K562 (cell line): ENCODE results near the gene MAPK4. TPM values are rescaled to one million over a fixed set of nuclear protein-coding genes. Genes with fewer than 3 reads are reported as not detected.

Source experiments
- ATAC-seq: fragments of 200-7000 bp; cut with Tn5 transposase; 3 replicates; pipeline ENCODE4 v1.9.1; 2020; ENCODE audit warnings: moderate library complexity
- BruUV-seq: library from RNA; stranded (reverse); fragments of 400-500 nt; replicated peaks from 2 replicates; lab custom pipeline; 2021; lab: Mats Ljungman, UMichigan
- CTCF ChIA-PET: fragments of 300-600 bp; formaldehyde crosslinking; extraction: SDS; loops from one replicate; lab custom pipeline; 2021; ENCODE audit warnings: low intra/inter-chr PET ratio; lab: Yijun Ruan, JAX
- POLR2A ChIA-PET: fragments of 300-600, 350-650 bp; sonication (Branson Sonifier 250); formaldehyde crosslinking; extraction: SDS; loops from one replicate; lab custom pipeline; 2021; ENCODE audit warnings: antibody characterized with exemption, inconsistent platforms; lab: Yijun Ruan, JAX
- DNase-seq, 4 experiments: peaks; one replicate each; pipeline versions ENCODE4 v3.0.0 to v3.0.0-alpha.2; 2011 to 2018; ENCODE audit warnings: low spot score in 3 of 4, mixed read lengths in 3 of 4; ENCODE audit errors: extremely low read depth in 1 of 4
- FAIRE-seq: peaks from 2 replicates; lab custom pipeline; 2011; peaks lifted over from hg19 to GRCh38; lab: Jason Lieb, UNC
- H2AFZ ChIP-seq: 2 replicates; pipeline ENCODE4 v1.6.0; 2011; ENCODE audit warnings: low read depth, low read length, control low read depth, inconsistent platforms
- H3K27ac ChIP-seq: fragments of 200-600 bp; 3 replicates; pipeline ENCODE4 v1.8.0; 2011; ENCODE audit warnings: low read depth, mild to moderate bottlenecking, control low read depth, inconsistent platforms, low read length, moderate library complexity, mixed read lengths; ENCODE audit errors: extremely low read depth
- H3K27me3 ChIP-seq, 2 experiments: fragments of 300-600 bp in 1 of 2; 2 replicates in 1 of 2; 3 replicates in 1 of 2; pipeline versions ENCODE4 v1.6.0 to v1.8.0; 2011; ENCODE audit warnings: inconsistent platforms in 2 of 2, low read length in 2 of 2, mild to moderate bottlenecking in 1 of 2, mixed read lengths in 1 of 2, moderate library complexity in 1 of 2; ENCODE audit not compliant: control insufficient read depth in 2 of 2, insufficient read depth in 2 of 2
- H3K36me3 ChIP-seq: fragments of 300-600 bp; 3 replicates; pipeline ENCODE4 v1.8.0; 2011; ENCODE audit warnings: mild to moderate bottlenecking, low read length, inconsistent platforms; ENCODE audit not compliant: control insufficient read depth, insufficient read depth
- H3K4me1 ChIP-seq, 2 experiments: fragments of 200-600 bp in 1 of 2; replicated peaks in 1 of 2; 2 replicates in 1 of 2; 3 replicates in 1 of 2; pipeline versions ENCODE4 v1.5.1 to v1.8.0; 2011; ENCODE audit warnings: inconsistent platforms in 2 of 2, low read length in 2 of 2, mild to moderate bottlenecking in 1 of 2, mixed read lengths in 1 of 2, moderate library complexity in 1 of 2; ENCODE audit not compliant: control insufficient read depth in 2 of 2, insufficient read depth in 2 of 2
- H3K4me2 ChIP-seq: 2 replicates; pipeline ENCODE4 v1.6.1; 2011; ENCODE audit warnings: low read length, control low read depth, inconsistent platforms, mixed read lengths; ENCODE audit not compliant: insufficient read depth
- H3K4me3 ChIP-seq: fragments of 200-600 bp; sonication (generic), shearing (Covaris generic); 2 replicates; pipeline ENCODE4 v1.5.1; 2016; ENCODE audit warnings: control low read depth, inconsistent platforms
- H3K79me2 ChIP-seq: fragments of 200-600 bp; 3 replicates; pipeline ENCODE4 v1.8.0; 2011; ENCODE audit warnings: low read length, inconsistent platforms; ENCODE audit not compliant: control insufficient read depth, insufficient read depth
- H3K9ac ChIP-seq, 2 experiments: 2 replicates each; pipeline versions ENCODE4 v1.6.0 to v1.6.1; 2011; ENCODE audit warnings: low read depth in 2 of 2, low read length in 2 of 2, control low read depth in 1 of 2, inconsistent platforms in 1 of 2, mild to moderate bottlenecking in 1 of 2, mixed read lengths in 1 of 2; ENCODE audit not compliant: insufficient read depth in 1 of 2
- H3K9me1 ChIP-seq: one replicate; pipeline ENCODE4 v1.6.0; 2011; ENCODE audit warnings: inconsistent platforms, mild to moderate bottlenecking, low read length, moderate library complexity; ENCODE audit not compliant: control insufficient read depth, insufficient read depth
- H3K9me3 ChIP-seq: replicated peaks from 2 replicates; pipeline ENCODE4 v1.5.1; 2011; ENCODE audit warnings: low read depth, low read length, inconsistent platforms; ENCODE audit not compliant: control insufficient read depth, insufficient read depth
- H4K20me1 ChIP-seq: replicated peaks from 2 replicates; pipeline ENCODE4 v1.6.1; 2011; ENCODE audit warnings: low read length, inconsistent platforms, mixed read lengths; ENCODE audit not compliant: control insufficient read depth, insufficient read depth
- CBFA2T2 ChIP-seq: fragments of 450-650 bp; conservative IDR thresholded peaks from 2 replicates; pipeline ENCODE4 v1.6.1; 2017; ENCODE audit warnings: mild to moderate bottlenecking
- CEBPB ChIP-seq: fragments of 450-650 bp; IDR thresholded peaks from 2 replicates; pipeline ENCODE4 v1.6.1; 2016; ENCODE audit warnings: missing genetic modification characterization, missing compliant biosample characterization
- EP300 ChIP-seq: IDR thresholded peaks from 2 replicates; pipeline ENCODE4 v1.6.1; 2012; ENCODE audit warnings: low read length, improper control_type of control experiment
- FOS ChIP-seq: IDR thresholded peaks from 3 replicates; pipeline ENCODE4 v1.6.1; 2011; ENCODE audit not compliant: insufficient read length; ENCODE audit errors: extremely low read depth
- GTF2B ChIP-seq: IDR thresholded peaks from 2 replicates; pipeline ENCODE4 v1.6.1; 2011; ENCODE audit not compliant: insufficient read length; ENCODE audit errors: extremely low read depth
- HMGN3 ChIP-seq: IDR thresholded peaks from 2 replicates; pipeline ENCODE4 v1.6.1; 2011; ENCODE audit warnings: borderline replicate concordance, low read depth, mild to moderate bottlenecking, mixed read lengths, low read length; ENCODE audit not compliant: insufficient read length; ENCODE audit errors: extremely low read depth
- MYC ChIP-seq, 2 experiments: fragments of 250-450 bp in 1 of 2; sonication (Bioruptor Pico) in 1 of 2; IDR thresholded peaks; 2 replicates each; pipeline versions ENCODE4 v1.5.1 to v1.6.1; 2012 to 2021; ENCODE audit warnings: low read depth in 2 of 2, borderline replicate concordance in 1 of 2, improper control_type of control experiment in 1 of 2, low read length in 1 of 2, mild to moderate bottlenecking in 1 of 2, moderate library complexity in 1 of 2
- NFXL1 ChIP-seq: fragments of 450-650 bp; formaldehyde crosslinking; IDR thresholded peaks from 2 replicates; pipeline ENCODE4 v1.4.0; 2021; ENCODE audit warnings: mild to moderate bottlenecking
- PML ChIP-seq: IDR thresholded peaks from 2 replicates; pipeline ENCODE4 v1.6.1; 2012; ENCODE audit warnings: low read length, inconsistent platforms
- POLR2A ChIP-seq: fragments of 450-650 bp; conservative IDR thresholded peaks from 2 replicates; pipeline ENCODE4 v1.6.1; 2016
- SP1 ChIP-seq: sonication (generic); formaldehyde crosslinking; IDR thresholded peaks from 2 replicates; pipeline ENCODE4 v1.8.1; 2022; ENCODE audit warnings: mild to moderate bottlenecking, missing genetic modification reagents
- ZNF212 ChIP-seq: fragments of 450-650 bp; formaldehyde crosslinking; IDR thresholded peaks from 2 replicates; pipeline ENCODE4 v1.4.0; 2020; ENCODE audit warnings: mild to moderate bottlenecking
- WGBS: fragments of 100-300 bp; shearing (Covaris generic); methylation state at CpG from one replicate; pipeline ENCODE4 v1.1.6; 2016; ENCODE audit warnings: low coverage, mixed read lengths; ENCODE audit not compliant: insufficient coverage; ENCODE audit errors: missing lambda C conversion rate; 5-methylcytosine and 5-hydroxymethylcytosine counted together
- in situ Hi-C: fragments of 300-500 bp; cut with MboI; formaldehyde crosslinking; loops from 4 replicates; pipeline ENCODE4 v1.15.0; 2018; ENCODE audit warnings: inconsistent platforms, mixed read lengths
- intact Hi-C: fragments of 100-400 bp; cut with micrococcal nuclease; formaldehyde crosslinking; loops from 2 replicates; pipeline ENCODE4 v1.14.2; 2022
- polyA plus RNA-seq, 8 experiments: library from polyadenylated mRNA; depleted of rRNA in 4 of 8; stranded (reverse) in 5 of 8; unstranded in 3 of 8; fragments of >200 nt; fragmentation: Nextera tagmentation in 2 of 8; fragmentation: Illumina TruSeq in 1 of 8; extraction: Ambion mirVana in 2 of 8; extraction: Trizol in 1 of 8; gene quantifications; 2 replicates each; pipeline versions ENCODE4 v1.2.1 to v1.2.3, GENCODE V29; 2011 to 2014; ENCODE audit warnings: inconsistent platforms in 1 of 8, missing spikeins in 1 of 8
- total RNA-seq, 7 experiments: library from RNA; depleted of rRNA in 6 of 7; stranded (reverse); fragments of >200 nt in 6 of 7; fragmentation: Illumina TruSeq in 2 of 7; extraction: Trizol in 2 of 7; gene quantifications; 2 replicates each; pipeline versions ENCODE4 v1.2.1 to v1.2.3, GENCODE V29; 2011 to 2021; ENCODE audit warnings: low replicate concordance in 1 of 7
- TF ChIP-seq, protein P1 (sequence below): fragments of 250-450 bp; sonication (Bioruptor Pico); IDR thresholded peaks from 2 replicates; pipeline ENCODE4 v1.5.0; 2021; ENCODE audit warnings: mild to moderate bottlenecking, moderate library complexity
- TF ChIP-seq, protein P2 (sequence below): fragments of 450-650 bp; formaldehyde crosslinking; IDR thresholded peaks from 2 replicates; pipeline ENCODE4 v1.4.0; 2020; ENCODE audit warnings: mild to moderate bottlenecking, moderate library complexity
- TF ChIP-seq, protein P3 (sequence below): fragments of 250-450 bp; sonication (Bioruptor Pico); IDR thresholded peaks from 2 replicates; pipeline ENCODE4 v1.8.0; 2021; ENCODE audit warnings: mild to moderate bottlenecking, moderate library complexity

Gene MAPK4
- total and polyA plus RNA-seq, 9 of the 15 experiments (the other 6 are each of a cell fraction or from before 2014, with no cell fraction given): not detected

DNA sequence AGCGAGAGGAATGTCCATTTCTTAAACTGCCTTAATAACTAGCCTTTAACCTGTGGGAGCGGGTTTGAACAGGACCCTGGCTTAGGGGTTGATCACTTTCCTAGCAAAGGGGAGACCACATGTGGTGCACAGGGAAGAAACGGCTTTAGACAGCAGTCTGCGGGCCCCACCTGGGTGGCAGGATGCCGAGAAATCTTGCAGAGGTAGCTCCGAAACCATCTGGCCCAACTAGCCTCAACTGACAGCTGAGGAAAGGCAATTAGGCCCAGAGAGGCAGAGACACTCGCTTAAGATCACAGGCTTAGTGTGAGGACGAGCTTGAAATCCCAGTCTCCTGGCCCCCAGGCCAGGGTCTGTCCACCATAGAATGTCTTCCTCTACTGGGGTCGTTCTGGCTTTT, 170.1 kb downstream of the MAPK4 start (continued):
- no peak for TF ChIP-seq PML

DNA sequence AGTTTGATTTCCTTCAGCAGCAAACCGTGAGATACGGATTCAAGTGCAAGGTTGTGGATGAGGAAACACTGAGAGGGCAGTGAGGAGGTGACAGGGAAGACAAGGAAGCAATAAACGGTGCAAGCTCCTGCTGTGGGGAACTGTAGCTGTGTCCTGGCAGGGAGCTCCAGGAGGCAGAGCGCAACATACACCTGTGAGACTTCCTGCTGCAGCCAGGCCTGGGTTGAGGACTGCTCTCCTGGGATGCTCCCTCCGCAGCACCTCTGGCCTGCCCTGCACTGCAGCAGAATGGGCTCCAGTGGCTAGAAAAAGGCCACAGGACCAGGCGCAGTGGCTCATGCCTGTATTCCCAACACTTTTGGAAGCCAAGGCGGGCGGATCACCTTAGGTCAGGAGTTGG, 174.5 kb downstream of the MAPK4 start:
- WGBS: 0% methylated on average over 6 of the region's 8 CpGs
- Histone ChIP-seq H3K36me3 (no peaks in the 10 kb centered on the region), H3K4me3 (no peak overlapping the region), H3K27ac (no peak overlapping the region), H3K4me1 (no peaks in the 10 kb centered on the region; a peak in 2 of 5 replicates), H3K27me3 (peaks cover 0 to 30% of the 10 kb centered on the region in 2 experiments; a peak in 2 of 5 replicates), H4K20me1 (no peaks in the 10 kb centered on the region), H2AFZ (no peak overlapping the region), H3K9me3 (no peaks in the 10 kb centered on the region), H3K4me2 (no peak overlapping the region), H3K79me2 (no peaks in the 10 kb centered on the region), H3K9me1 (no peaks in the 10 kb centered on the region), H3K9ac (no peak overlapping the region)
- intact Hi-C loops (no loop called here), in situ Hi-C loops (no loop called here)
- DNase-seq (no peak), FAIRE-seq (no peak), ATAC-seq (no peak)
- POLR2A ChIA-PET: no interaction called here
- CTCF ChIA-PET: no interaction called here
- no TSS peak for BruUV-seq
- TF ChIP-seq SP1 (CRISPR knock-in tag): no peak
- TF ChIP-seq HMGN3: no peak
- TF ChIP-seq, protein P1, sequence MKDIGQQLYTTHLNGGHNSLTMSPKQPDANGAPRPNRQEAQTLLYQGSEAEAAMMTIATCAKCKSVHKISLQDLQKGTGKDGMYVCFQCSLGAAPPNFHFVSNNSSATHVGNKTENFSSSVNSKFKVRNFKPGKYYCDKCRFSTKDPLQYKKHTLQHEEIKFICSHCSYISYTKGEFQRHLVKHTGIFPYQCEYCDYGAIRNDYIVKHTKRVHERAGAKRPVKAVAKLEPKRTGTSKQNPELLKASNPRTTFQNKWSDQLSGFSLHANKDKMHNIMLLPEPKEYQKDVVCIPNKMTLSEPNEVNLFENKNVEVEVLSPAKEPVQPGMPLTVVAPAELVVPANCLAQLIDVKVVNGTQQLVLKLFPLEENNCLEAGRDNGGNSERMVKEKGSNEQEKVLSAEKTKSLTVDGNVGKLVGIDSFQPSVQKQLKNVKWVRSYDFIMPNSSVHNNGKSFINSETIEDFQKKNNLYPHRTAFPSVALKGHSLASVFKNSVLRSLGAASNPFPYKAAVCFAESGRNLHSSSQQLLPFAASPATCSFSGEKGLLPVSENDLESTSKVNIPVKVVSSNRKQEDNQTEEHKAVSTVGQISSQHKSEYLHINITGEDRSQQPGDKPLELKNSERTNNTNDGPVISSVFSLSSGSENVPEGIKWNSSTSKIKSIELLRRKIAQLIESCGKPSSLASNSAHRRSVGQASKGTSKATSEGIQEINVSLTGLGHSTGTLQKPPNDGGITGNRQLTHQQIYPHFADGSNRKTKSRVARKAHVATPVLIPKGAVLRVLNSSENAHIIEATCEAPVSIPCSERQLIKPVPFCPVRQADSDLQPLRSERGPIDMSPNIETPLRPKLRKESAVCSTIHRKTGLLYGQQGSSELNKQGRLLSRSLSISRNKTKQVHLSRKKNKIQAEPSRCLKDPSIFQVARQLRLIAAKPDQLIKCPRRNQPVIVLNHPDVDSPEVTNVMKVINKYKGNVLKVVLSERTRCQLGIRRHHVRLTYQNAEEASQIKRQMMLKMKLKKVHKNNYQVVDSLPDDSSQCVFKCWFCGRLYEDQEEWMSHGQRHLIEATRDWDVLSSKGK (CRISPR knock-in tag): no peak
- TF ChIP-seq FOS: no peak
- no peak for TF ChIP-seq GTF2B
- no peak for TF ChIP-seq POLR2A
- no peak for TF ChIP-seq NFXL1
- TF ChIP-seq, protein P2, sequence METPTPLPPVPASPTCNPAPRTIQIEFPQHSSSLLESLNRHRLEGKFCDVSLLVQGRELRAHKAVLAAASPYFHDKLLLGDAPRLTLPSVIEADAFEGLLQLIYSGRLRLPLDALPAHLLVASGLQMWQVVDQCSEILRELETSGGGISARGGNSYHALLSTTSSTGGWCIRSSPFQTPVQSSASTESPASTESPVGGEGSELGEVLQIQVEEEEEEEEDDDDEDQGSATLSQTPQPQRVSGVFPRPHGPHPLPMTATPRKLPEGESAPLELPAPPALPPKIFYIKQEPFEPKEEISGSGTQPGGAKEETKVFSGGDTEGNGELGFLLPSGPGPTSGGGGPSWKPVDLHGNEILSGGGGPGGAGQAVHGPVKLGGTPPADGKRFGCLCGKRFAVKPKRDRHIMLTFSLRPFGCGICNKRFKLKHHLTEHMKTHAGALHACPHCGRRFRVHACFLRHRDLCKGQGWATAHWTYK: no peak
- TF ChIP-seq, protein P3, sequence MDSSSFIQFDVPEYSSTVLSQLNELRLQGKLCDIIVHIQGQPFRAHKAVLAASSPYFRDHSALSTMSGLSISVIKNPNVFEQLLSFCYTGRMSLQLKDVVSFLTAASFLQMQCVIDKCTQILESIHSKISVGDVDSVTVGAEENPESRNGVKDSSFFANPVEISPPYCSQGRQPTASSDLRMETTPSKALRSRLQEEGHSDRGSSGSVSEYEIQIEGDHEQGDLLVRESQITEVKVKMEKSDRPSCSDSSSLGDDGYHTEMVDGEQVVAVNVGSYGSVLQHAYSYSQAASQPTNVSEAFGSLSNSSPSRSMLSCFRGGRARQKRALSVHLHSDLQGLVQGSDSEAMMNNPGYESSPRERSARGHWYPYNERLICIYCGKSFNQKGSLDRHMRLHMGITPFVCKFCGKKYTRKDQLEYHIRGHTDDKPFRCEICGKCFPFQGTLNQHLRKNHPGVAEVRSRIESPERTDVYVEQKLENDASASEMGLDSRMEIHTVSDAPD (CRISPR knock-in tag): no peak
- no peak for TF ChIP-seq CEBPB
- no peak for TF ChIP-seq CBFA2T2
- no peak for TF ChIP-seq EP300
- no peak for TF ChIP-seq ZNF212 (CRISPR knock-in tag)
- no peak for TF ChIP-seq MYC (IDR thresholded peaks at IDR 0.05; ENCODE audit: low read depth, low read length)
- no peak for TF ChIP-seq MYC (CRISPR knock-in tag; IDR thresholded peaks at IDR 0.05; ENCODE audit: borderline replicate concordance, low read depth)
